Endothelial cell of umbilical vein (primary cell): Measurements from ENCODE around the gene CNTLN. TPM values are rescaled to one million over a fixed set of nuclear protein-coding genes. Genes with fewer than 3 reads are reported as not detected.

Source experiments
- BruUV-seq: library from RNA; stranded (reverse); fragments of 400-500 nt; replicated peaks from 2 replicates; lab custom pipeline; 2021; lab: Mats Ljungman, UMichigan
- CTCF ChIA-PET: fragments of 300-600, 350-600 bp; sonication (Branson Sonifier 250); formaldehyde crosslinking; loops from one replicate; lab custom pipeline; 2021; ENCODE audit warnings: antibody characterized with exemption, inconsistent platforms; lab: Charles Lee
- POLR2A ChIA-PET: fragments of 300-600, 350-600 bp; sonication (Branson Sonifier 250); formaldehyde crosslinking; loops from one replicate; lab custom pipeline; 2021; ENCODE audit warnings: antibody characterized with exemption, inconsistent platforms; lab: Charles Lee
- DNase-seq: peaks from one replicate; pipeline ENCODE4 v3.0.0-alpha.2; 2011; ENCODE audit warnings: low read depth, low spot score
- FAIRE-seq: peaks from 2 replicates; lab custom pipeline; 2011; peaks lifted over from hg19 to GRCh38; lab: Jason Lieb, UNC
- H2AFZ ChIP-seq: 2 replicates; pipeline ENCODE4 v1.6.0; 2012; ENCODE audit warnings: low read depth, low read length, control low read depth, inconsistent platforms
- H3K27ac ChIP-seq: 2 replicates; pipeline ENCODE4 v1.5.1; 2011; ENCODE audit warnings: low read depth, mild to moderate bottlenecking, control low read depth, low read length, moderate library complexity; ENCODE audit not compliant: insufficient read depth
- H3K27me3 ChIP-seq, 2 experiments: 2 replicates each; pipeline versions ENCODE4 v1.6.0 to v1.6.1; 2011; ENCODE audit warnings: low read length in 2 of 2, mixed read lengths in 1 of 2; ENCODE audit not compliant: control insufficient read depth in 2 of 2, insufficient read depth in 2 of 2
- H3K36me3 ChIP-seq, 2 experiments: 2 replicates in 1 of 2; 3 replicates in 1 of 2; pipeline ENCODE4 v1.5.1; 2011; ENCODE audit warnings: low read length in 2 of 2, mild to moderate bottlenecking in 1 of 2, moderate library complexity in 1 of 2; ENCODE audit not compliant: control insufficient read depth in 2 of 2, insufficient read depth in 2 of 2; ENCODE audit errors: extremely low read depth in 1 of 2
- H3K4me1 ChIP-seq: 3 replicates; pipeline ENCODE4 v1.5.1; 2011; ENCODE audit warnings: mild to moderate bottlenecking, low read length; ENCODE audit not compliant: control insufficient read depth, insufficient read depth; ENCODE audit errors: extremely low read depth
- H3K4me2 ChIP-seq: 2 replicates; pipeline ENCODE4 v1.6.1; 2011; ENCODE audit warnings: low read length, control low read depth, mixed read lengths; ENCODE audit not compliant: insufficient read depth
- H3K4me3 ChIP-seq, 3 experiments: fragments of 200-600 bp in 1 of 3; sonication (generic), shearing (Covaris generic) in 1 of 3; replicated peaks in 1 of 3; 2 replicates each; pipeline ENCODE4 v1.5.1; 2011 to 2016; ENCODE audit warnings: control low read depth in 3 of 3, low read length in 3 of 3, mild to moderate bottlenecking in 2 of 3, inconsistent platforms in 1 of 3, low read depth in 1 of 3, moderate library complexity in 1 of 3; ENCODE audit not compliant: insufficient read depth in 1 of 3
- H3K79me2 ChIP-seq: 2 replicates; pipeline ENCODE4 v1.6.0; 2012; ENCODE audit warnings: low read length, inconsistent platforms; ENCODE audit not compliant: control insufficient read depth, insufficient read depth
- H3K9ac ChIP-seq: replicated peaks from 2 replicates; pipeline ENCODE3; 2011; ENCODE audit warnings: low read length, control low read depth; ENCODE audit not compliant: insufficient read depth; ENCODE audit errors: extremely low read depth
- H3K9me1 ChIP-seq: replicated peaks from 3 replicates; pipeline ENCODE4 v1.6.0; 2011; ENCODE audit warnings: mild to moderate bottlenecking, low read length; ENCODE audit not compliant: control insufficient read depth, insufficient read depth; ENCODE audit errors: extremely low read depth
- H3K9me3 ChIP-seq: replicated peaks from 2 replicates; pipeline ENCODE4 v1.5.1; 2012; ENCODE audit warnings: low read length, inconsistent platforms; ENCODE audit not compliant: control insufficient read depth, insufficient read depth
- H4K20me1 ChIP-seq: replicated peaks from 2 replicates; pipeline ENCODE3; 2011; ENCODE audit warnings: mild to moderate bottlenecking, low read length; ENCODE audit not compliant: control insufficient read depth, insufficient read depth; ENCODE audit errors: extremely low read depth
- EZH2 ChIP-seq: IDR thresholded peaks from 2 replicates; pipeline ENCODE4 v1.6.1; 2012; ENCODE audit warnings: borderline replicate concordance, low read depth, mild to moderate bottlenecking, moderate library complexity, low read length, inconsistent platforms; ENCODE audit not compliant: severe bottlenecking
- FOS ChIP-seq: IDR thresholded peaks from 2 replicates; pipeline ENCODE4 v1.6.1; 2011; ENCODE audit warnings: mild to moderate bottlenecking, low read length, moderate library complexity, borderline replicate concordance; ENCODE audit not compliant: insufficient read depth
- GATA2 ChIP-seq: IDR thresholded peaks from 2 replicates; pipeline ENCODE4 v1.7.0; 2011; ENCODE audit warnings: low read depth, mild to moderate bottlenecking, moderate library complexity, mixed read lengths, low read length; ENCODE audit not compliant: insufficient read length, insufficient read depth
- JUN ChIP-seq: IDR thresholded peaks from 2 replicates; pipeline ENCODE4 v1.6.1; 2011; ENCODE audit warnings: borderline replicate concordance, low read depth; ENCODE audit not compliant: insufficient read length, insufficient read depth
- MAX ChIP-seq: IDR thresholded peaks from 2 replicates; pipeline ENCODE4 v1.6.1; 2011; ENCODE audit not compliant: insufficient read depth, insufficient read length
- MYC ChIP-seq: IDR thresholded peaks from one replicate; pipeline ENCODE4 v1.6.1; 2011; ENCODE audit warnings: mild to moderate bottlenecking, low read depth, low read length
- POLR2A ChIP-seq: IDR thresholded peaks from 2 replicates; pipeline ENCODE4 v1.6.1; 2012; ENCODE audit warnings: low read depth, mild to moderate bottlenecking, control low read depth, low read length
- POLR2AphosphoS5 ChIP-seq: IDR thresholded peaks from 2 replicates; pipeline ENCODE4 v1.6.1; 2012; ENCODE audit warnings: low read depth, mild to moderate bottlenecking, control low read depth, low read length, moderate library complexity; ENCODE audit not compliant: insufficient read depth
- dilution Hi-C: fragments of 300-500 bp; cut with MboI; formaldehyde crosslinking; loops from one replicate; pipeline ENCODE4 v1.15.0; 2019; ENCODE audit warnings: low sequenced_read_pairs; ENCODE audit not compliant: extremely low pct_ligation_motif_present
- intact Hi-C: fragments of 100-400 bp; cut with micrococcal nuclease; formaldehyde crosslinking; loops from one replicate; pipeline ENCODE4 v1.10.0; 2022
- polyA plus RNA-seq, 4 experiments: library from polyadenylated mRNA; depleted of rRNA in 3 of 4; stranded (reverse) in 3 of 4; unstranded in 1 of 4; fragments of >200 nt; gene quantifications; 2 replicates each; pipeline versions ENCODE4 v1.2.1 to v1.2.3, GENCODE V29; 2011 to 2012; ENCODE audit warnings: missing spikeins in 1 of 4
- total RNA-seq: library from RNA; stranded (reverse); gene quantifications from 2 replicates; pipeline ENCODE4 v1.2.3, GENCODE V29; 2021
- TF ChIP-seq, protein P1 (sequence below), 2 donors: IDR thresholded peaks; 1 replicate in 1 of 2; 2 replicates in 1 of 2; pipeline ENCODE4 v1.5.1; 2011; ENCODE audit warnings: low read length in 2 of 2, mild to moderate bottlenecking in 2 of 2, moderate library complexity in 2 of 2, control low read depth in 1 of 2, inconsistent platforms in 1 of 2, low read depth in 1 of 2; ENCODE audit not compliant: insufficient read depth in 1 of 2; ENCODE audit errors: extremely low read depth in 1 of 2

The CNTLN gene
- total and polyA plus RNA-seq, 2 donors (not counting 3 experiments of a cell fraction or from before 2014, with no cell fraction given): 3.5 to 15.8 TPM

- H3K27ac ChIP-seq: no peak overlapping the region
- H3K79me2 ChIP-seq: no peaks in the 10 kb centered on the region
- no peaks in the 10 kb centered on the region for H3K9me3 ChIP-seq
- H3K4me1 ChIP-seq: no peaks in the 10 kb centered on the region
- H3K9ac ChIP-seq: no peak overlapping the region
- BruUV-seq: no TSS peak
- no peak overlapping the region for H2AFZ ChIP-seq
- FAIRE-seq (no peak), DNase-seq (no peak)
- no peak overlapping the region for H3K4me2 ChIP-seq
- TF ChIP-seq POLR2A: no peak
- TF ChIP-seq EZH2: no peak
- no peak for TF ChIP-seq MYC
- TF ChIP-seq, protein P1, sequence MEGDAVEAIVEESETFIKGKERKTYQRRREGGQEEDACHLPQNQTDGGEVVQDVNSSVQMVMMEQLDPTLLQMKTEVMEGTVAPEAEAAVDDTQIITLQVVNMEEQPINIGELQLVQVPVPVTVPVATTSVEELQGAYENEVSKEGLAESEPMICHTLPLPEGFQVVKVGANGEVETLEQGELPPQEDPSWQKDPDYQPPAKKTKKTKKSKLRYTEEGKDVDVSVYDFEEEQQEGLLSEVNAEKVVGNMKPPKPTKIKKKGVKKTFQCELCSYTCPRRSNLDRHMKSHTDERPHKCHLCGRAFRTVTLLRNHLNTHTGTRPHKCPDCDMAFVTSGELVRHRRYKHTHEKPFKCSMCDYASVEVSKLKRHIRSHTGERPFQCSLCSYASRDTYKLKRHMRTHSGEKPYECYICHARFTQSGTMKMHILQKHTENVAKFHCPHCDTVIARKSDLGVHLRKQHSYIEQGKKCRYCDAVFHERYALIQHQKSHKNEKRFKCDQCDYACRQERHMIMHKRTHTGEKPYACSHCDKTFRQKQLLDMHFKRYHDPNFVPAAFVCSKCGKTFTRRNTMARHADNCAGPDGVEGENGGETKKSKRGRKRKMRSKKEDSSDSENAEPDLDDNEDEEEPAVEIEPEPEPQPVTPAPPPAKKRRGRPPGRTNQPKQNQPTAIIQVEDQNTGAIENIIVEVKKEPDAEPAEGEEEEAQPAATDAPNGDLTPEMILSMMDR (IDR thresholded peaks at IDR 0.05; ENCODE audit: extremely low read depth in 1 of 2, insufficient read depth in 1 of 2, low read depth in 1 of 2, low read length in 2 of 2): no peak
- TF ChIP-seq POLR2AphosphoS5: no peak
- TF ChIP-seq JUN: no peak
- no peak for TF ChIP-seq FOS
- no peak for TF ChIP-seq MAX
- no peak for TF ChIP-seq GATA2
- ChIA-PET POLR2A (no interaction called here), CTCF (interaction anchor here (0.9 to 2.9 kb wide), 4 partner anchors 14 to 421 kb away, joined by 3 to 8 read pairs (median 4); no protein-coding TSS in a partner anchor)
- intact Hi-C loops: no loop called here
- H3K9me1 ChIP-seq: no peaks in the 10 kb centered on the region
- no peaks in the 10 kb centered on the region for H3K36me3 ChIP-seq
- dilution Hi-C loops: no loop called here
- no peaks in the 10 kb centered on the region for H4K20me1 ChIP-seq
- no peak overlapping the region for H3K4me3 ChIP-seq
- H3K27me3 ChIP-seq: no peaks in the 10 kb centered on the region
These were observed 350.1 kb downstream of the CNTLN start for GRCh38 chr9:17484906-17485305.
